ENCODE data around the gene ADGRD1. TPM values are rescaled to one million over a fixed set of nuclear protein-coding genes. Genes with fewer than 3 reads are reported as not detected.

ADGRD1 gene
- total and polyA plus RNA-seq, 2 donors, result 0.94 to 2.1 TPM

DNA sequence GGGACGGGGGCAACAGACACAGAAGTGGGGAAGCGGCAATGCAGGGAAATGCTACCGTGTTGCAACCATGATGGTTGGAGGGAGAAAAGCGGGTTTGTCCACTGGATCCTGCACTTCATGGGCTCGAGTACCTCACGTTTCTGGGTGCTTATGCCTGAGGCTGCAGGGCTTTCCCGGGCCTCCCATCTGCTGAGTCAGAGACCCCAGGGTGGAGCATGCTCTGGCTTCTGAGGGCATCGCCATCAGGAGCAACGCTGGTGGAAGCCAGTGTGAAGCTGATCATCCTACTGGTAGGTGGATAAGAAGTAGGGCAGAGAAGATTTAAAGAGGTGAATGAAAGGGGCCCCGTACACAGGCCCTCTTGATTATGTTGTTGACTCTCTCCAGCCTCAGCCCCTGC, 5.0 kb upstream of the ADGRD1 start:
- Histone ChIP-seq H3K4me1 (ENCODE audit: control insufficient read depth in 2 of 2, insufficient read depth in 2 of 2, low read length in 2 of 2) (no peaks in the 10 kb centered on the region), H3K27ac (ENCODE audit: low read depth in 1 of 2, low read length in 1 of 2) (no peak overlapping the region), H3K27me3 (ENCODE audit: control insufficient read depth in 2 of 2, insufficient read depth in 1 of 2, low read length in 1 of 2) (peaks cover 3 to 13% of the 10 kb centered on the region in 2 donors), H3K9me3 (ENCODE audit: control insufficient read depth in 2 of 2, insufficient read depth in 1 of 2, low read length in 1 of 2) (no peaks in the 10 kb centered on the region), H3K4me3 (ENCODE audit: low read length in 2 of 2) (no peak overlapping the region), H3K36me3 (ENCODE audit: control insufficient read depth in 2 of 2, insufficient read depth in 2 of 2, low read length in 1 of 2) (no peaks in the 10 kb centered on the region)
- DNase-seq (ENCODE audit: low read depth in 6 of 9, low spot score in 9 of 9), result no peak
- WGBS, result 90% methylated on average over 10 of the region's 10 CpGs

GRCh38 chr12:130949806-130950205, 3.9 kb upstream of the ADGRD1 start:
- no peak for DNase-seq (ENCODE audit: low read depth in 6 of 9, low spot score in 9 of 9)
- H3K9me3 ChIP-seq (ENCODE audit: control insufficient read depth in 2 of 2, insufficient read depth in 1 of 2, low read length in 1 of 2), result no peaks in the 10 kb centered on the region
- H3K36me3 ChIP-seq (ENCODE audit: control insufficient read depth in 2 of 2, insufficient read depth in 2 of 2, low read length in 1 of 2), result no peaks in the 10 kb centered on the region
- no peaks in the 10 kb centered on the region for H3K4me1 ChIP-seq (ENCODE audit: control insufficient read depth in 2 of 2, insufficient read depth in 2 of 2, low read length in 2 of 2)
- peaks cover 3 to 23% of the 10 kb centered on the region in 2 donors for H3K27me3 ChIP-seq (ENCODE audit: control insufficient read depth in 2 of 2, insufficient read depth in 1 of 2, low read length in 1 of 2)
- WGBS, result 96% methylated on average over 11 of the region's 11 CpGs
- H3K27ac ChIP-seq (ENCODE audit: low read depth in 1 of 2, low read length in 1 of 2), result no peak overlapping the region
- no peak overlapping the region for H3K4me3 ChIP-seq (ENCODE audit: low read length in 2 of 2)

- H3K27ac ChIP-seq (ENCODE audit: low read depth in 1 of 2, low read length in 1 of 2), result no peak overlapping the region
- no peaks in the 10 kb centered on the region for H3K4me1 ChIP-seq (ENCODE audit: control insufficient read depth in 2 of 2, insufficient read depth in 2 of 2, low read length in 2 of 2)
- DNase-seq (ENCODE audit: low read depth in 6 of 9, low spot score in 9 of 9), result no peak
- WGBS, result 92% methylated on average over 13 of the region's 13 CpGs
- H3K36me3 ChIP-seq (ENCODE audit: control insufficient read depth in 2 of 2, insufficient read depth in 2 of 2, low read length in 1 of 2), result no peaks in the 10 kb centered on the region
- no peaks in the 10 kb centered on the region for H3K9me3 ChIP-seq (ENCODE audit: control insufficient read depth in 2 of 2, insufficient read depth in 1 of 2, low read length in 1 of 2)
- H3K27me3 ChIP-seq (ENCODE audit: control insufficient read depth in 2 of 2, insufficient read depth in 1 of 2, low read length in 1 of 2), result peaks cover 3 to 27% of the 10 kb centered on the region in 2 donors
- H3K4me3 ChIP-seq (ENCODE audit: low read length in 2 of 2), result no peak overlapping the region
These were observed 2.1 kb upstream of the ADGRD1 start for GRCh38 chr12:130951636-130952035.

GRCh38 chr12:130952171-130952954, 1.3 kb upstream of the ADGRD1 start:
- Histone ChIP-seq H3K36me3 (ENCODE audit: control insufficient read depth in 2 of 2, insufficient read depth in 2 of 2, low read length in 1 of 2) (no peaks in the 10 kb centered on the region), H3K27ac (ENCODE audit: low read depth in 1 of 2, low read length in 1 of 2) (no peak overlapping the region), H3K27me3 (ENCODE audit: control insufficient read depth in 2 of 2, insufficient read depth in 1 of 2, low read length in 1 of 2) (peaks cover 3 to 27% of the 10 kb centered on the region in 2 donors), H3K9me3 (ENCODE audit: control insufficient read depth in 2 of 2, insufficient read depth in 1 of 2, low read length in 1 of 2) (no peaks in the 10 kb centered on the region), H3K4me3 (ENCODE audit: low read length in 2 of 2) (no peak overlapping the region), H3K4me1 (ENCODE audit: control insufficient read depth in 2 of 2, insufficient read depth in 2 of 2, low read length in 2 of 2) (no peaks in the 10 kb centered on the region)
- DNase-seq (ENCODE audit: low read depth in 6 of 9, low spot score in 9 of 9), result no peak
- 79% methylated on average over 14 of the region's 14 CpGs for WGBS

DNA sequence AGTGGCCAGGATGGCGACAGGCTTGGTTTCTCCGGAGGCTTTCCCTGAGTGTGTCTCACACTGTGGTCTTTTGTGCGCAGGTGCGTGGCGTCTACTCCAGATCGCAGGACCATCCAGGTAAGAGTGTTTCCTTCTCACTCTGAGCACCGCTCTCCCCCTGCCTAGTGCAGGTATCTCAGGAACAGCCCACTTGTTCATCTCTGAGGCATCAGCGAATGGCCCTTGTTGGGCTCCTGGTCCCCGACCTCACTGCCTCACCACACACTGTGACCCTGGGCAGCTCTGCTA, 781 bp downstream of the ADGRD1 start:
- Histone ChIP-seq H3K27ac (ENCODE audit: low read depth in 1 of 2, low read length in 1 of 2) (no peak overlapping the region), H3K36me3 (ENCODE audit: control insufficient read depth in 2 of 2, insufficient read depth in 2 of 2, low read length in 1 of 2) (no peaks in the 10 kb centered on the region), H3K27me3 (ENCODE audit: control insufficient read depth in 2 of 2, insufficient read depth in 1 of 2, low read length in 1 of 2) (peaks cover 3 to 27% of the 10 kb centered on the region in 2 donors), H3K9me3 (ENCODE audit: control insufficient read depth in 2 of 2, insufficient read depth in 1 of 2, low read length in 1 of 2) (no peaks in the 10 kb centered on the region), H3K4me3 (ENCODE audit: low read length in 2 of 2) (no peak overlapping the region), H3K4me1 (ENCODE audit: control insufficient read depth in 2 of 2, insufficient read depth in 2 of 2, low read length in 2 of 2) (no peaks in the 10 kb centered on the region)
- no peak for DNase-seq (ENCODE audit: low read depth in 6 of 9, low spot score in 9 of 9)
- 89% methylated on average over 9 of the region's 9 CpGs for WGBS

GRCh38 chr12:130955238-130955816, 1.6 kb downstream of the ADGRD1 start:
- H3K4me3 ChIP-seq (ENCODE audit: low read length in 2 of 2), result no peak overlapping the region
- 94% methylated on average over 11 of the region's 11 CpGs for WGBS
- H3K27me3 ChIP-seq (ENCODE audit: control insufficient read depth in 2 of 2, insufficient read depth in 1 of 2, low read length in 1 of 2), result peaks cover 3 to 27% of the 10 kb centered on the region in 2 donors
- no peak overlapping the region for H3K27ac ChIP-seq (ENCODE audit: low read depth in 1 of 2, low read length in 1 of 2)
- DNase-seq (ENCODE audit: low read depth in 6 of 9, low spot score in 9 of 9), result no peak
- no peaks in the 10 kb centered on the region for H3K4me1 ChIP-seq (ENCODE audit: control insufficient read depth in 2 of 2, insufficient read depth in 2 of 2, low read length in 2 of 2)
- no peaks in the 10 kb centered on the region for H3K9me3 ChIP-seq (ENCODE audit: control insufficient read depth in 2 of 2, insufficient read depth in 1 of 2, low read length in 1 of 2)
- H3K36me3 ChIP-seq (ENCODE audit: control insufficient read depth in 2 of 2, insufficient read depth in 2 of 2, low read length in 1 of 2), result no peaks in the 10 kb centered on the region

GRCh38 chr12:130956009-130956408, 2.3 kb downstream of the ADGRD1 start:
- Histone ChIP-seq H3K27me3 (ENCODE audit: control insufficient read depth in 2 of 2, insufficient read depth in 1 of 2, low read length in 1 of 2) (peaks cover 3 to 27% of the 10 kb centered on the region in 2 donors), H3K36me3 (ENCODE audit: control insufficient read depth in 2 of 2, insufficient read depth in 2 of 2, low read length in 1 of 2) (no peaks in the 10 kb centered on the region), H3K9me3 (ENCODE audit: control insufficient read depth in 2 of 2, insufficient read depth in 1 of 2, low read length in 1 of 2) (no peaks in the 10 kb centered on the region), H3K4me1 (ENCODE audit: control insufficient read depth in 2 of 2, insufficient read depth in 2 of 2, low read length in 2 of 2) (no peaks in the 10 kb centered on the region), H3K27ac (ENCODE audit: low read depth in 1 of 2, low read length in 1 of 2) (no peak overlapping the region), H3K4me3 (ENCODE audit: low read length in 2 of 2) (no peak overlapping the region)
- WGBS, result 96% methylated on average over 11 of the region's 11 CpGs
- DNase-seq (ENCODE audit: low read depth in 6 of 9, low spot score in 9 of 9), result no peak

DNA sequence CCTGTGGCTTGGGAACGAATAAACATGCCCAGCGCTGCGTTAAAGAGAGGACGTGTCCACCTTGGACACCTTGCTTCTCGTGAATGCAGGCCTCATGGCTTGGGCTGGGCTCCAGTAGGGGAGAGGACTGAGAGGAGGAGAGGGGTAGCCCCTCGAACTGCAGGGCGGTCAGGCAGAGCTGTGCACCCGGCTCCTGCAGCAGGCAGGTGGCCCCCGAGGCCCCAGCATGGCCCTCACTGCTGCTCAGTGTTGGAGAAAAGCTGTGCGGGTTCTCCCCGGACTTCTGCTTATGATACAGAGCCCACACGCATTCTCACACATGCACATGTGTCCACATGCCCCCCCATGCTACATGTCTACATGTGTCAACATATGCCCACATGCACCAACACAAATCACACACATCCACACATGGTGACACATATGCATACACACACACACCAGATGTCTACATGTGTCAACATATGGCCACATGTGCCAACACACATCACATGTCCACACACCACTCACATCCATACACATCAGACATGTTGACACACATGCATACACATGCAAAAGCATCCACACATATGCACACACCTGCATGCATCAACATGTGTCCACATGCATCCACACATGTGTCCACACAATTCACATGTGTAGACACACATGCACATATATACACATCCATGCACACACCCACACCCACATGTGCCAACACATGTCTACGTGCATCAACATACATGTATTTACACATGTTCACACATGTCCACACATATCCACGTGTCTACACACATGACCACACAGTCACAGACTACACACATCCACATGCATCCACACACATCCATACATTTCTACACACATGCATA, 3.0 kb downstream of the ADGRD1 start:
- Histone ChIP-seq H3K9me3 (ENCODE audit: control insufficient read depth in 2 of 2, insufficient read depth in 1 of 2, low read length in 1 of 2) (no peaks in the 10 kb centered on the region), H3K4me3 (ENCODE audit: low read length in 2 of 2) (no peak overlapping the region), H3K36me3 (ENCODE audit: control insufficient read depth in 2 of 2, insufficient read depth in 2 of 2, low read length in 1 of 2) (no peaks in the 10 kb centered on the region), H3K27me3 (ENCODE audit: control insufficient read depth in 2 of 2, insufficient read depth in 1 of 2, low read length in 1 of 2) (peaks cover 3 to 27% of the 10 kb centered on the region in 2 donors), H3K4me1 (ENCODE audit: control insufficient read depth in 2 of 2, insufficient read depth in 2 of 2, low read length in 2 of 2) (no peaks in the 10 kb centered on the region), H3K27ac (ENCODE audit: low read depth in 1 of 2, low read length in 1 of 2) (no peak overlapping the region)
- WGBS, result 96% methylated on average over 14 of the region's 14 CpGs
- no peak for DNase-seq (ENCODE audit: low read depth in 6 of 9, low spot score in 9 of 9)

DNA sequence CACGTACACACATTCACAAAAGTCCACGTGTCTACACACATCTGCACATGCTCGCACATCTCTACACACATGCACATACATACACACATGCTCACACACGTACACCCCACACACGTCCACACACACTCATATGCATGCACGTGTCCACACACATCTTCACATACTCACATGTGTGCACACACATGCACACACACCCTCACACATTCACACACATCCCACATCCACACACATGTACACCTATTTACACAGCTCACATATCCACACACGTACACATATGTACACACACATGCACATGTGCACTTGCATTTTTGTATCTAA, 3.6 kb downstream of the ADGRD1 start:
- 90% methylated on average over 7 of the region's 7 CpGs for whole genome bisulfite sequencing

More for the DNA sequence above, 3.6 kb downstream of the ADGRD1 start:
- no peaks in the 10 kb centered on the region for H3K4me1 ChIP-seq (ENCODE audit: control insufficient read depth in 2 of 2, insufficient read depth in 2 of 2, low read length in 2 of 2)
- peaks cover 3 to 25% of the 10 kb centered on the region in 2 donors for H3K27me3 ChIP-seq (ENCODE audit: control insufficient read depth in 2 of 2, insufficient read depth in 1 of 2, low read length in 1 of 2)
- H3K36me3 ChIP-seq (ENCODE audit: control insufficient read depth in 2 of 2, insufficient read depth in 2 of 2, low read length in 1 of 2), result no peaks in the 10 kb centered on the region
- H3K4me3 ChIP-seq (ENCODE audit: low read length in 2 of 2), result no peak overlapping the region
- DNase-seq (ENCODE audit: low read depth in 6 of 9, low spot score in 9 of 9), result no peak
- no peak overlapping the region for H3K27ac ChIP-seq (ENCODE audit: low read depth in 1 of 2, low read length in 1 of 2)
- H3K9me3 ChIP-seq (ENCODE audit: control insufficient read depth in 2 of 2, insufficient read depth in 1 of 2, low read length in 1 of 2), result no peaks in the 10 kb centered on the region
